GM12873 (cell line): ENCODE results near the gene MDFI.

Source experiments
- TF ChIP-seq, protein P1 (sequence below): IDR thresholded peaks from 2 replicates; pipeline ENCODE4 v1.5.1; 2012; ENCODE audit warnings: low read depth, mild to moderate bottlenecking, moderate library complexity, low read length, control low read depth; ENCODE audit not compliant: insufficient read depth; ENCODE audit errors: missing control alignments

MDFI gene

DNA sequence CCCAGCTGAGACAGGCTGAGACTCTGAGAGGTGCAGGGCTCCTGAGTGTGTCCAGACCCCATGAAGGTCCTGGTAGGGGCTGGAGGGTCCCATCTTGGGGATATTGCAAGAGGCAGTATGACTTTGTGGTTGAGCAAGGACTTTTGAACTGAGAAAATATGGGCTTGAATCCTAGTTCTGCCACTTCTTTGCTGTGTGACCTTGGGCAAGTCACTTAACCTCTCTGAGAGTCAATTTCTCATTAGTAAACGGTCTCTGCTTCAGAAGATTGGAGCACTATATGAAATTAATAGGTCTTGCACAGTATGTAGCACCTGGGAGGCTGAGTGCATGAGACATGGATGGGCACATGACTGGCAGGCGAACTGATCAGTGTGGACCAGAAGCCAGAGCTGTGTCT, 54.5 kb downstream of the MDFI start:
- TF ChIP-seq, protein P1, sequence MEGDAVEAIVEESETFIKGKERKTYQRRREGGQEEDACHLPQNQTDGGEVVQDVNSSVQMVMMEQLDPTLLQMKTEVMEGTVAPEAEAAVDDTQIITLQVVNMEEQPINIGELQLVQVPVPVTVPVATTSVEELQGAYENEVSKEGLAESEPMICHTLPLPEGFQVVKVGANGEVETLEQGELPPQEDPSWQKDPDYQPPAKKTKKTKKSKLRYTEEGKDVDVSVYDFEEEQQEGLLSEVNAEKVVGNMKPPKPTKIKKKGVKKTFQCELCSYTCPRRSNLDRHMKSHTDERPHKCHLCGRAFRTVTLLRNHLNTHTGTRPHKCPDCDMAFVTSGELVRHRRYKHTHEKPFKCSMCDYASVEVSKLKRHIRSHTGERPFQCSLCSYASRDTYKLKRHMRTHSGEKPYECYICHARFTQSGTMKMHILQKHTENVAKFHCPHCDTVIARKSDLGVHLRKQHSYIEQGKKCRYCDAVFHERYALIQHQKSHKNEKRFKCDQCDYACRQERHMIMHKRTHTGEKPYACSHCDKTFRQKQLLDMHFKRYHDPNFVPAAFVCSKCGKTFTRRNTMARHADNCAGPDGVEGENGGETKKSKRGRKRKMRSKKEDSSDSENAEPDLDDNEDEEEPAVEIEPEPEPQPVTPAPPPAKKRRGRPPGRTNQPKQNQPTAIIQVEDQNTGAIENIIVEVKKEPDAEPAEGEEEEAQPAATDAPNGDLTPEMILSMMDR, result no peak

DNA sequence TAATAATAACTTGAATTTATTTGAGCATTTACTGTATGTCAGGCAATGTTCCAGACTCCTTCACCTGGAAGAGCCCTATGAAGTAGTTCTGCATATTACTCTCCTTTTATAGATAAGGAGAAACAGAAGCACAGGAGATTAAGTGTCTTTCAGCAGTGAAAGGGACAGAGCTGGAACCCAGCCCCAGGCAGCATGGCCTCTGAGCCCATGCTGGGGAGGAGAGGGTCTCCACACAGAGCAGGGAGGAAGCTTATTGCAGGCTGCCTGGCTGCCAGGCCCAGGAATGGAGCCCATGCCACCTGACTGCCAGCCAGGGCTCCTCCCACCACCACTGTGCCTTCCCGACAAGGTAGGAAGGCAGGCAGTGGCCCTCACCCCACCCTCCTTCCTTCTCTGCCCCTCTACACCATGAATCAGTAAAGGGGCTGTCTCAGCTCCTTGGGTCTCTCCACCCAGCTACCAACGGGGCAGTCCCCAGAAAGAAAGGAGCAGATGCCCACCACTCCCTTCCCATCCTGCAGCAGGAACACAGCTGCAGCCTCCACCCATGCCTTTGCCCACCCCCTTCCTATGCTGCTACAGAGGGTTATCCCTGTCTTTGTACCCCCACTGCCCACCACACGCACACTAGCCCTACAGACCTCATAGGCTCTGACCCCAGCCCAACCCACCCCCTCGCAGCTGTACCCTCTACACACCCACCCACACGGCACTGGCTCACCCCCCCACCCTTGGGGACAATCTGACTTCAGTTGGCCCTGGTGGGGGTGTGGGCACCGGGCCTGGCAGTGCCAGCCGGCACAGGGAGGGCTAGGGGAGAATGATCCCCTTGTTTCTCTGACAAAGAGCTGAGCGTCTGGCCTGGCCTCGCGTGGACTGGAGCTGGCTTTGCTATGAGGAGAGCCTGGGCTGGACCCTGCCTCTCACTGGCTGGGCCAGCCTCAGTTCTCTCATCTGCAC, 55.3 kb downstream of the MDFI start:
- TF ChIP-seq, protein P1, result no peak

DNA sequence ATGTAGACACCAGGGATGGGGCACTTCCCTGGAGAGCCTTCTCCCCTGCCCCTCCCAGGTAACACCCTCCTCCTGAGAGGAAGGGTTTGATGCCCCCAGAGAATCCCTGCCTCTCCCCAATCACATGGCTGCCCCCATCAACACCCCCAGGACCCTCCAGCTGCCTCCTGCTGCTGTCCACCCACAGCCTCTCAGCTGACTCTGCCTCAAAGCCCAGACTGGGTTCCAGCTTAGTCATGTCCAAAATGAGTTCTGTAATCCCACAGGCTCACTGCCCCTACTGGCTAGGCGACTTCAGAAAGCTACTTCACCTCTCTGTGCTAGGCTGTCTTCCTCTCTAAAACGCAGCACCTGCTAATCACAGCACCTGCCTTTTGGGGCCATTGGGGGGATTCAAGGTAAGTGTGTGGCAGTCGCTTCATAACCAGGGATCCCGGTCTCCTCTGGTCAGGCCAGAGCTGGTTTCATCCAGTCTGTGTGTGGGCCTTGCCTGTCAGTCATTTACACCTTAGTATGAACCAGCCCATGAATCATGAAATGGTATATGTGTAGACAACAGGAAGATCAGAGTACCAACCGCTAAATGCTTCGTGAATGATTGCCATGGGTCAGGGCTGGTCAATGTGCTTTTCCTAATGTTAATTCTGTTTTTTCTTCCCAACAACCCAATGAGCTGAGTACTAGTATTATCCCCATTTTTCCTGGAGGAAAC, 56.7 kb downstream of the MDFI start:
- TF ChIP-seq, protein P1, result no peak

DNA sequence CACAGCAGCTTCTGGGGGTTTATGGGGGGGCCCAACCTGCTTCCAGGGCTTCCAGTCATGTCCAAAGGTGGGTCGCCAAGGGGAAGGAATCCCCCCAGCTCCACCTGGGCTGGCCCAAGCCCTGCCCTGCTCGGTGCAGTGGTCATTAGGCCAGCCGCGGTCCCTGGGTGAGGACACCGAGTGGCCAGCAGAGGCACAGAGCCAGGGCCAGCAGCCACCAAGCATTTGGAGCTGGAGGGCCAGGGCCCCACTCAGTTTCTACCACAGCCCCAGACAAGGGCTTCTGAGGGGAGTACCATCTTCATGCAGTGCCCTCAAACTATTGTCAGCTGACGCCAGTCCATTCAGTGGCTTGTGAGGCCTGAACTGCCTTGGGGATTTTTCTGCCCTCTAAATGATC, 57.6 kb downstream of the MDFI start:
- TF ChIP-seq, protein P1, result no peak

DNA sequence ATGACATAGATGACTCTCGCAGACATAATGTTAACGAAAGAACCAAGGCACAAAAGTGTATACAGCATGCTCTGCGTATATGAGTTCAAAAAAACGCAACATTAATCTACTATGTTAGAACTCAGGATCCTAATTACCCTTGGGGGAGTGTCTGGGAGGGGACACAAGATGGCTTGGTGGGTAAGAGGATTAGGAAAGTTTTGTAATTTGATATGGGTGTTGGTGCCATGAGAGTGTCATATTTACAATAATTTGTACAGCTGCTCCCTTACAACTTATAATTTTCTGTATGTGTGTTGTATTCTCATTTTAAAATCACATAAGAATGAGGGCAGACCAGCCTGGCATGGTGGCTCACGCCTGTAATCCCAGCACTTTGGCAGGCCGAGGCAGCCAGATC, 58.5 kb downstream of the MDFI start:
- TF ChIP-seq, protein P1, result no peak

DNA sequence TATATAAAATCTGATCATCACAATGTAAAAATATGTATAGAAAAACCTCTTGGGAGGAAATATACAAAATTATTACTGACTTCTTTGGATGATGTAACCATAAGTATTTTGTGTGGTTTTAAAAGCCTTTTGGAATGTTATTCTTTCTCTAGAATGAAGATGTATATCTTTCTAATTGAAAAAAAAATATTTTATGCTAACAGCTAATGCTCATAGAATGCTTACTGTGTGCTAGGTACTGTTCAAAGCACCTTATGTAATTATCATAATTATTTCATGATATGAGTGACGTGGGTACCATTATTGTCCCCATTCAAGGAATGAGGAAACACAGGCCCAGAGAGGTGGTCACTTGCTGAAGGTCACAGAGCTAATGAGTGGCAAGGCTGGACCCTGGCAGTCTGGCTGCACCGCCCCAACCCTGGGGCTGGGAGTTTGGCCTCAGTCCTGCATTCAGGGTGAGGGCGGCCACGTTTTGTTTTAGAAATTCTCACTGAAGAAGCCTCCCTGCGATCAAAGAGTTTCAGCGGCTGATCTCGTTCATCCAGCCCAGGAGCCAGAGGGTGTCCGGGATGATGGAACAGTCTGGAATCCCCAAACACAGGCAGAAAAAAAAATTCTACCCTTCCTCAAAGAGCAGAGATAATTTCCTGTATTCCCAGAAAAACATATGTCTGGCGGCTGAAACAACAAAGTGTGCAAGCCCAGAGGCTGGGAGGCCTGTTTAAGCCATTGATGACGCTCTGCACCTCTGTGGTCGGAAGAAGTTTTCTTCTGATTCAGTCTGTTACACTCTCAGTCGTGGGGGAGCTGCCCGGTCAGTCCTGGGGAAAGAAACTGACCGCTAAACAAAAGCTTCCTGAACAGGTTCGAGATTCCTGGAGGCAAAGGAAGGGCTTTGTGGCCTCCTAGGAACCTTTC, 59.9 kb downstream of the MDFI start:
- TF ChIP-seq, protein P1, result no peak
